GM19395 (cell line): Measurements from ENCODE around the gene PSTPIP2.
"Not testable (repeated sequence)": the region's sequence is repeated elsewhere in the genome, so short reads cannot be mapped to it uniquely, and the experiment has no call there.

Source experiments
- ATAC-seq: cut with Tn5 transposase; IDR thresholded peaks from one replicate; pipeline ENCODE4 v1.9.1; 2021; ENCODE audit warnings: mild to moderate bottlenecking, moderate library complexity; ENCODE audit not compliant: unreplicated experiment

The PSTPIP2 gene

GRCh38 chr18:45993438-45993837, 78.6 kb downstream of the PSTPIP2 start:
- ATAC-seq = no peak

GRCh38 chr18:45992527-45992926, 79.5 kb downstream of the PSTPIP2 start:
- ATAC-seq = not testable (repeated sequence)

- no peak for ATAC-seq
Observed at GRCh38 chr18:45991788-45992187, 80.3 kb downstream of the PSTPIP2 start.

- ATAC-seq = no peak
Observed at GRCh38 chr18:45984546-45985235, 87.4 kb downstream of the PSTPIP2 start.

- ATAC-seq = no peak
Observed at GRCh38 chr18:45981821-45982220, 90.2 kb downstream of the PSTPIP2 start.

GRCh38 chr18:45980229-45980628, 91.8 kb downstream of the PSTPIP2 start:
- no peak for ATAC-seq

- no peak for ATAC-seq
Observed at GRCh38 chr18:45978084-45978483, 94.0 kb downstream of the PSTPIP2 start.

- no peak for ATAC-seq
Observed at GRCh38 chr18:45976974-45977373, 95.1 kb downstream of the PSTPIP2 start.

GRCh38 chr18:45976566-45976965, 95.5 kb downstream of the PSTPIP2 start:
- no peak for ATAC-seq

GRCh38 chr18:45974088-45974536, 97.9 kb downstream of the PSTPIP2 start:
- peak; percentile 71 for ATAC-seq

- ATAC-seq = peak; percentile 97
Observed at GRCh38 chr18:45967007-45967706, 104.9 kb downstream of the PSTPIP2 start, which contains the start of gene EPG5. EPG5 (minus strand) TSS chr18:45967329; CDS start chr18:45967239, 90 bp downstream.

GRCh38 chr18:45964913-45965312, 107.1 kb downstream of the PSTPIP2 start:
- not testable (repeated sequence) for ATAC-seq

GRCh38 chr18:45962866-45963265, 109.2 kb downstream of the PSTPIP2 start:
- ATAC-seq = no peak

- ATAC-seq = no peak
Observed at GRCh38 chr18:45962461-45962860, 109.6 kb downstream of the PSTPIP2 start.

- not testable (repeated sequence) for ATAC-seq
Observed at GRCh38 chr18:45959484-45959883, 112.6 kb downstream of the PSTPIP2 start.

- no peak for ATAC-seq
Observed at GRCh38 chr18:45958730-45959129, 113.3 kb downstream of the PSTPIP2 start.

GRCh38 chr18:45958027-45958426, 114.0 kb downstream of the PSTPIP2 start:
- ATAC-seq = no peak

- no peak for ATAC-seq
Observed at GRCh38 chr18:45957100-45957499, 115.0 kb downstream of the PSTPIP2 start.

- no peak for ATAC-seq
Observed at GRCh38 chr18:45954070-45954934, 117.8 kb downstream of the PSTPIP2 start.

GRCh38 chr18:45951016-45951714, 120.9 kb downstream of the PSTPIP2 start:
- no peak for ATAC-seq

GRCh38 chr18:45945669-45946068, 126.4 kb downstream of the PSTPIP2 start:
- no peak for ATAC-seq
